ENCODE measurements around the gene C1orf159.
"Not testable (repeated sequence)": the region's sequence is repeated elsewhere in the genome, so short reads cannot be mapped to it uniquely, and the experiment has no call there.

Gene C1orf159

GRCh38 chr1:1079408-1080121, 36.3 kb downstream of the C1orf159 start:
- no peak for FAIRE-seq

GRCh38 chr1:1077396-1077795, 38.5 kb downstream of the C1orf159 start:
- FAIRE-seq, result not testable (repeated sequence)

GRCh38 chr1:1075148-1075935, 40.5 kb downstream of the C1orf159 start:
- no peak for FAIRE-seq

- FAIRE-seq, result no peak
Measured at GRCh38 chr1:1074631-1075147, 41.2 kb downstream of the C1orf159 start.

GRCh38 chr1:1073743-1074587, 41.9 kb downstream of the C1orf159 start, which contains the start of gene RNF223:
TSS of gene RNF223 (minus strand) at chr1:1074306. CDS start at chr1:1072566, 1,740 bp downstream.
- FAIRE-seq, result no peak

- FAIRE-seq, result no peak
Measured at GRCh38 chr1:1072849-1073742, 42.8 kb downstream of the C1orf159 start.

GRCh38 chr1:1072299-1072848, 43.5 kb downstream of the C1orf159 start:
- no peak for FAIRE-seq

- no peak for FAIRE-seq
Measured at GRCh38 chr1:1071486-1072298, 44.2 kb downstream of the C1orf159 start.

GRCh38 chr1:1069711-1070676, 45.9 kb downstream of the C1orf159 start:
- no peak for FAIRE-seq

- FAIRE-seq, result no peak
Measured at GRCh38 chr1:1069056-1069710, 46.7 kb downstream of the C1orf159 start.

- no peak for FAIRE-seq
Measured at GRCh38 chr1:1068517-1069055, 47.3 kb downstream of the C1orf159 start.

GRCh38 chr1:1067860-1068516, 47.9 kb downstream of the C1orf159 start:
- no peak for FAIRE-seq

- no peak for FAIRE-seq
Measured at GRCh38 chr1:1067284-1067859, 48.5 kb downstream of the C1orf159 start.

GRCh38 chr1:1066403-1067283, 49.2 kb downstream of the C1orf159 start:
- no peak for FAIRE-seq

- not testable (repeated sequence) for FAIRE-seq
Measured at GRCh38 chr1:1065940-1066304, 50.0 kb downstream of the C1orf159 start.

GRCh38 chr1:1065265-1065939, 50.5 kb downstream of the C1orf159 start:
- FAIRE-seq, result no peak

Data from endometrium (tissue), 2 donors.